Stomach (tissue), 9 donors: ENCODE data around the gene CCN2. TPM values are rescaled to one million over a fixed set of nuclear protein-coding genes. Genes with fewer than 3 reads are reported as not detected.

Experiments
- DNase-seq, 2 donors: peaks; one replicate each; pipeline versions ENCODE4 v3.0.0 to v3.0.0-alpha.2; 2013 to 2019
- H3K27ac ChIP-seq, 5 donors: fragments of 200-600 bp in 4 of 5; sonication (generic) in 4 of 5; one replicate each; pipeline ENCODE4 v1.5.1; 2013 to 2019; ENCODE audit warnings: mild to moderate bottlenecking in 1 of 5, moderate library complexity in 1 of 5
- H3K27me3 ChIP-seq, 3 donors: fragments of 200-600 bp; sonication (generic); one replicate each; pipeline ENCODE4 v1.5.1; 2017 to 2019; ENCODE audit warnings: mixed run types in 1 of 3
- H3K36me3 ChIP-seq, 4 donors: fragments of 200-600 bp; sonication (generic); 1 replicate in 3 of 4; 2 replicates in 1 of 4; pipeline ENCODE4 v1.5.1; 2016 to 2019
- H3K4me1 ChIP-seq, 4 donors: fragments of 200-600 bp; sonication (generic); one replicate each; pipeline ENCODE4 v1.5.1; 2016 to 2019
- H3K4me3 ChIP-seq, 4 donors: fragments of 200-600 bp; sonication (generic) in 3 of 4; one replicate each; pipeline ENCODE4 v1.5.1; 2016 to 2019; ENCODE audit warnings: mild to moderate bottlenecking in 1 of 4
- H3K9me3 ChIP-seq, 4 donors: fragments of 200-600 bp; sonication (generic); one replicate each; pipeline ENCODE4 v1.5.1; 2016 to 2019
- EP300 ChIP-seq: sonication (generic); formaldehyde crosslinking; IDR thresholded peaks from one replicate; pipeline ENCODE4 v1.6.1; 2017; ENCODE audit warnings: antibody characterized with exemption
- POLR2A ChIP-seq, 4 donors: fragments of 450-650 bp; IDR thresholded peaks; one replicate each; pipeline ENCODE4 v1.6.1; 2016; ENCODE audit warnings: antibody characterized with exemption in 4 of 4, control low read depth in 2 of 4, mild to moderate bottlenecking in 1 of 4, moderate library complexity in 1 of 4
- POLR2AphosphoS5 ChIP-seq, 3 donors: sonication (generic); formaldehyde crosslinking; IDR thresholded peaks; one replicate each; pipeline ENCODE4 v1.6.1; 2016; ENCODE audit warnings: antibody characterized with exemption in 3 of 3
- WGBS, 5 donors: extraction: QIAGEN DNeasy Blood & Tissue Kit in 3 of 5; methylation state at CpG; one replicate each; pipeline versions ENCODE4 v1.1.5 to v1.1.7; 2013 to 2018; 5-methylcytosine and 5-hydroxymethylcytosine counted together
- intact Hi-C: fragments of 100-400 bp; cut with DNase I; formaldehyde crosslinking; loops from one replicate; pipeline ENCODE4 v1.15.1; 2023; ENCODE audit warnings: low total_unique reads
- polyA plus RNA-seq, 3 donors: library from polyadenylated mRNA; stranded (reverse); fragments of 200-250 nt; gene quantifications; one replicate each; pipeline ENCODE4 v1.2.3, GENCODE V29; 2013
- total RNA-seq, 5 donors: library from RNA; depleted of rRNA; stranded (reverse); fragments of >200 nt; gene quantifications; one replicate each; pipeline versions ENCODE4 v1.1.0 to v1.2.3, GENCODE V29; 2014 to 2016
- TF ChIP-seq, protein P1 (sequence below), 7 experiments: fragments of 450-650 bp in 4 of 7; fragments of 200-600 bp in 3 of 7; sonication (generic) in 3 of 7; IDR thresholded peaks; one replicate each; pipeline ENCODE4 v1.5.1; 2016 to 2019; ENCODE audit warnings: antibody characterized with exemption in 7 of 7, control low read depth in 2 of 7, mild to moderate bottlenecking in 1 of 7
- donor health status: healthy with polysubstance abuse.
- donor health status: Bipolar disorder and iron deficiency.
- donor health status: healthy.

Gene CCN2
- total and polyA plus RNA-seq, 8 donors: 38.5 to 317 (median 89.3) TPM

DNA sequence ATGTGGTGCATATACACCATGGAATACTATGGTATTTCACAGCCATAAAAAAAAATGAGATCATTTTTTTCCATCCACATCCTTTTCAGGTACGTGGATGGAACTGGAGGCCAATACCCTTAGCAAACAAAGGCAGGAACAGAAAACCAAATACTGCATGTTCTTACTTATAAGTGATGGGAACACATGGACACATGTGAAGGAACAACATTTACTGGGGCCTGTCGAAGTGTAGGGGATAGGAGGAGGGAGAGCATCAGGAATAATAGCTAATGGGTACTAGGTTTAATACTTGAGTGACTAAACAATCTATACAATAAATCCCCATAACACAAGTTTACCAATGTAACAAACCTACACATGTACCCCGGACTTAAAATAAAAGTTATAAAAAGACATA is 30.5 kb downstream of the CCN2 start:
- TF ChIP-seq EP300: no peak
- TF ChIP-seq POLR2A (IDR thresholded peaks at IDR 0.05): no peak
- no peak for TF ChIP-seq POLR2AphosphoS5 (IDR thresholded peaks at IDR 0.05)
- TF ChIP-seq, protein P1, sequence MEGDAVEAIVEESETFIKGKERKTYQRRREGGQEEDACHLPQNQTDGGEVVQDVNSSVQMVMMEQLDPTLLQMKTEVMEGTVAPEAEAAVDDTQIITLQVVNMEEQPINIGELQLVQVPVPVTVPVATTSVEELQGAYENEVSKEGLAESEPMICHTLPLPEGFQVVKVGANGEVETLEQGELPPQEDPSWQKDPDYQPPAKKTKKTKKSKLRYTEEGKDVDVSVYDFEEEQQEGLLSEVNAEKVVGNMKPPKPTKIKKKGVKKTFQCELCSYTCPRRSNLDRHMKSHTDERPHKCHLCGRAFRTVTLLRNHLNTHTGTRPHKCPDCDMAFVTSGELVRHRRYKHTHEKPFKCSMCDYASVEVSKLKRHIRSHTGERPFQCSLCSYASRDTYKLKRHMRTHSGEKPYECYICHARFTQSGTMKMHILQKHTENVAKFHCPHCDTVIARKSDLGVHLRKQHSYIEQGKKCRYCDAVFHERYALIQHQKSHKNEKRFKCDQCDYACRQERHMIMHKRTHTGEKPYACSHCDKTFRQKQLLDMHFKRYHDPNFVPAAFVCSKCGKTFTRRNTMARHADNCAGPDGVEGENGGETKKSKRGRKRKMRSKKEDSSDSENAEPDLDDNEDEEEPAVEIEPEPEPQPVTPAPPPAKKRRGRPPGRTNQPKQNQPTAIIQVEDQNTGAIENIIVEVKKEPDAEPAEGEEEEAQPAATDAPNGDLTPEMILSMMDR (IDR thresholded peaks at IDR 0.05): no peak
- intact Hi-C loops: loop anchor here (10.0 kb wide), 1 partner anchor 244 kb away; no protein-coding TSS in a partner anchor
- 64 to 72% (median 68%) methylated on average over 3 of the region's 3 CpGs for WGBS, 5 donors

DNA sequence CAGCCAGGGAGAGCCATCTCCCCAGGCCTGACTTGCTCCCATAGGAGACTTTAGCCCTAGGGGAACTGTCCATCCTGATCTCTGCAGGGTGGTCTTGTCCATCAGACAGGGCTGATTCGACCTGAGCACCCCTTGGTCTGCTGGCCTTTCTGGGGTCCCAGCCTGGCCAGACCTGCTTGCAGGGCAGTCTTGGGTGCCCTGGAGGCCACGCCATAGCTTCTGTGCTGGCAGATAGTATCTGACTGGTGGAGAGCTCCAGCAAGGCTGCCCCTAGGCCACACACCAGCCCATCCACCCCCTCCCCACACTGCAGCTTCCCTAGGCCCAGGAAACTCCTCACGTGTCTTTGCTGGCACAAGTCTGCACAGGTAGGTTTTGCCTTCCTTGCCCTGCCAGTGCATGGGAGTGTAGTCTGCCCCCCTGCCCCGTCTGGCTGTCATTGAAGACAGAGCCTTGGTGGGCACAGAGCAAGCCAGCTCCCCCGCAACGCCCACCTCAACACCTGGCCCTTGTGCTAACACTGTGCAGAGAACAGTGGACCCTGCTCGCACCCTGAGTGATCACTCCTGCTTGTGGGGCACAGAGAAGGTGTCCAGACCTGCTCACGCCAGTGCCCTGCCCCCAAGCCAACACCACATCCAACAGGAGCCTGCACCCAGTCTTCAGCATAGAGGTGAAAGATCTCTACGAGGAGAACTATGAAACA is 32.4 kb downstream of the CCN2 start:
- peaks cover 0 to 5% (median 0%) of the 10 kb centered on the region in 3 donors for H3K27me3 ChIP-seq
- TF ChIP-seq, protein P1 (IDR thresholded peaks at IDR 0.05): no peak
- TF ChIP-seq EP300 (no peak), POLR2A (IDR thresholded peaks at IDR 0.05) (no peak), POLR2AphosphoS5 (IDR thresholded peaks at IDR 0.05) (no peak)
- H3K4me1 ChIP-seq: peaks cover 0 to 6% (median 0%) of the 10 kb centered on the region in 4 donors
- intact Hi-C loops: loop anchor here (10.0 kb wide), 1 partner anchor 296 kb away; no protein-coding TSS in a partner anchor
- no peak for DNase-seq
- 84 to 92% (median 91%) methylated on average over 6 to 9 of the region's 9 CpGs for WGBS, 5 donors
- H3K9me3 ChIP-seq: peaks cover 0 to 18% (median 9%) of the 10 kb centered on the region in 4 donors
- no peaks in the 10 kb centered on the region for H3K36me3 ChIP-seq
- H3K27ac ChIP-seq: no peak overlapping the region
- H3K4me3 ChIP-seq: no peak overlapping the region

More for the DNA sequence above, 30.5 kb downstream of the CCN2 start:
- Histone ChIP-seq H3K27ac (no peak overlapping the region), H3K36me3 (no peaks in the 10 kb centered on the region), H3K4me3 (no peak overlapping the region), H3K4me1 (no peaks in the 10 kb centered on the region), H3K27me3 (no peaks in the 10 kb centered on the region), H3K9me3 (peaks cover 0 to 20% (median 10%) of the 10 kb centered on the region in 4 donors)
- DNase-seq: no peak

DNA sequence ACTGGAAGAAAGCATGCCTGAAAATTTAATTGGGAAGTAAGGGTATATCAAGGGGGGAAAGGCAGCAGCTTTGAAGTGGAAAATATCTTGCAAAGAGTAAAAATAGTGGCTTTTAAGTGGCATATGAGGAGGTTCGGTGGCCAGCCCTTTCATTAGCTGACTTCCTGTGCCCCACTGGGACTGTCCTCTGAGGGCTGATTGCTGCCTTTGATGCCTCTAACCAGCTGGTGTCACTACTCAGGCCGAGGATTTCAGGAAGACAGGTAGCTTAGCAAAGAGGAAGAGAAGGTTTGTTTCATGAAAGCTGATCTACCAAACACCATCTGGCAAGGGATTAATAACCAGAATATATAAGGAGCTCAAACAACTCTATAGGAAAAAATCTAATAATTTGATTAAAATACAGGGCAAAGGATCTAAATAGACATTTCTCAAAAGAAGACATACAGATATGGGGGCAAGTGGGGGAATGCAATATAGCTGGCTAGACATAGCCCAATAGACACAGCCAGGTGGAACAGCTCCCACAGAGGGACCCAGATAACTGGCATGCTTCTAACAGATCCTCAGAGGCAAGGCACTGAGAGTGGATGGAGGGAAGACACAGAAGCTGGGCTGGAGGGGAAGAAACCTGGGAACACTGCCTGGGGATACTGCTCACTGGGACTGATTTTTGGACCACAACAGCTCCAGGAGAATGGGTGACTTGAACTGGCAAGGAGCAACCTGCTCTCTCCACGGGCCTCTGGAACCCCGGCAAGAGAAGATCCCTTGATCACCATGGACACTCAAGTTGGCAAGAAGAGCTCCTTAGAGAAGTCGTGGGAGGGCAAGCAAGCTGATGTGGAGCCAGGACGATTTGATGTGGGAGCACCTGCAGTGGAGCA is 33.2 kb downstream of the CCN2 start:
- TF ChIP-seq POLR2AphosphoS5 (IDR thresholded peaks at IDR 0.05) (no peak), EP300 (no peak)
- TF ChIP-seq, protein P1 (IDR thresholded peaks at IDR 0.05): no peak
- no peak for DNase-seq
- H3K27ac ChIP-seq: no peak overlapping the region
- no peak overlapping the region for H3K4me3 ChIP-seq
- peaks cover 0 to 10% (median 4%) of the 10 kb centered on the region in 4 donors for H3K9me3 ChIP-seq
- intact Hi-C loops: loop anchor here (10.0 kb wide), 1 partner anchor 297 kb away; no protein-coding TSS in a partner anchor
- H3K36me3 ChIP-seq: no peaks in the 10 kb centered on the region
- WGBS, 5 donors: 69 to 82% (median 74%) methylated on average over 4 to 6 of the region's 6 CpGs
- peaks cover 0 to 6% (median 0%) of the 10 kb centered on the region in 4 donors for H3K4me1 ChIP-seq
- H3K27me3 ChIP-seq: peaks cover 0 to 12% (median 0%) of the 10 kb centered on the region in 3 donors

DNA sequence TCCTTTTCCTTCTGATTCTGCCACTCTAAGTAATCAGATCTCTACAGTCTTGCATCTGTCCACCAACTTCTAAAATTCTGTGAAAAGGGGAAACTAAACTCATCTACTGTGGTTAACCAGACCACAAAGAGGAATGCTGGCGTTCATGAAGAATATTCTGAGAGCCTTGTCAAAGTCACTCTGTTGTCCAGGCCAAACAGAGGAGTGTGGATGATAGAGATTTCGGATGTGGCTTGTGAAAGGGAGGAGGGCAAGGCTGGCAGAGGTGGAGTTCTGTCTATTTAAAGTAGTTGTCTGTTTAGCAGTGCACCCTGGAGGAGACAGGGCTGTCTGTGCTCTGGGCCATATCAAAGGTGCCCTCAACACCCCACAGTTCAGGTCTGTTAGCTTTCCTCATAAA is 33.9 kb downstream of the CCN2 start:
- peaks cover 0 to 5% (median 2%) of the 10 kb centered on the region in 4 donors for H3K9me3 ChIP-seq
- no peak for DNase-seq
- peaks cover 0 to 19% (median 0%) of the 10 kb centered on the region in 3 donors for H3K27me3 ChIP-seq
- peaks cover 0 to 6% (median 0%) of the 10 kb centered on the region in 4 donors for H3K4me1 ChIP-seq
- intact Hi-C loops: loop anchor here (10.0 kb wide), 1 partner anchor 297 kb away; no protein-coding TSS in a partner anchor
- H3K27ac ChIP-seq: no peak overlapping the region
- no peak for TF ChIP-seq POLR2A (IDR thresholded peaks at IDR 0.05)
- TF ChIP-seq POLR2AphosphoS5 (IDR thresholded peaks at IDR 0.05): no peak
- TF ChIP-seq EP300: no peak
- TF ChIP-seq, protein P1 (IDR thresholded peaks at IDR 0.05): no peak
- H3K36me3 ChIP-seq: no peaks in the 10 kb centered on the region
- H3K4me3 ChIP-seq: no peak overlapping the region
- 73 to 82% (median 76%) methylated on average over 2 of the region's 2 CpGs for WGBS, 5 donors
